GM19193 (cell line): ENCODE measurements around the gene VGLL3.

ENCODE experiments used
- POLR2A ChIP-seq: IDR thresholded peaks from 4 replicates; pipeline ENCODE4 v1.6.1; 2011; ENCODE audit not compliant: insufficient read depth, insufficient read length; ENCODE audit errors: extremely low read depth

The VGLL3 gene

GRCh38 chr3:86990734-86991481 is at the start of gene VGLL3:
TSS of gene VGLL3 (minus strand) at chr3:86991149. CDS start at chr3:86990743, 406 bp downstream.
- TF ChIP-seq POLR2A: no peak

- no peak for TF ChIP-seq POLR2A
These were observed 46.7 kb upstream of the VGLL3 start for GRCh38 chr3:87037652-87038051.

- TF ChIP-seq POLR2A: no peak
These were observed 45.7 kb upstream of the VGLL3 start for GRCh38 chr3:87036671-87037070.

GRCh38 chr3:87035339-87035738 is 44.4 kb upstream of the VGLL3 start:
- TF ChIP-seq POLR2A: no peak

GRCh38 chr3:87033205-87033604 is 42.3 kb upstream of the VGLL3 start:
- no peak for TF ChIP-seq POLR2A

- TF ChIP-seq POLR2A: no peak
These were observed 35.0 kb upstream of the VGLL3 start for GRCh38 chr3:87025661-87026645.

GRCh38 chr3:87009271-87009670 is 18.3 kb upstream of the VGLL3 start:
- TF ChIP-seq POLR2A: no peak

- no peak for TF ChIP-seq POLR2A
These were observed 16.0 kb upstream of the VGLL3 start for GRCh38 chr3:87006844-87007439.

- no peak for TF ChIP-seq POLR2A
These were observed 13.9 kb upstream of the VGLL3 start for GRCh38 chr3:87004883-87005282.

- no peak for TF ChIP-seq POLR2A
These were observed 11.4 kb upstream of the VGLL3 start for GRCh38 chr3:87002346-87002745.

GRCh38 chr3:87001473-87002098 is 10.6 kb upstream of the VGLL3 start:
- no peak for TF ChIP-seq POLR2A

GRCh38 chr3:87000940-87001339 is 10.0 kb upstream of the VGLL3 start:
- TF ChIP-seq POLR2A: no peak

GRCh38 chr3:86998569-86998968 is 7.6 kb upstream of the VGLL3 start:
- no peak for TF ChIP-seq POLR2A

- TF ChIP-seq POLR2A: no peak
These were observed 5.5 kb upstream of the VGLL3 start for GRCh38 chr3:86996261-86996955.
